GM19025 (cell line): ENCODE measurements around the gene STX4.
"Not testable (repeated sequence)": the region's sequence is repeated elsewhere in the genome, so short reads cannot be mapped to it uniquely, and the experiment has no call there.

Experiments
- ATAC-seq: cut with Tn5 transposase; IDR thresholded peaks from one replicate; pipeline ENCODE4 v1.9.1; 2021; ENCODE audit warnings: mild to moderate bottlenecking, low read depth, moderate library complexity; ENCODE audit not compliant: unreplicated experiment

Gene STX4

GRCh38 chr16:31017756-31018155 lies 15.6 kb upstream of the STX4 start:
- not testable (repeated sequence) for ATAC-seq

- ATAC-seq = no peak
Measured at GRCh38 chr16:31020536-31020935, 12.8 kb upstream of the STX4 start.

- ATAC-seq = no peak
Measured at GRCh38 chr16:31022544-31023251, 10.7 kb upstream of the STX4 start.

GRCh38 chr16:31023252-31023602 lies 10.1 kb upstream of the STX4 start:
- no peak for ATAC-seq

GRCh38 chr16:31023627-31024226 lies 9.6 kb upstream of the STX4 start:
- ATAC-seq = no peak

GRCh38 chr16:31025339-31025738 lies 8.0 kb upstream of the STX4 start:
- ATAC-seq = no peak

- no peak for ATAC-seq
Measured at GRCh38 chr16:31029272-31029671, 4.1 kb upstream of the STX4 start.

GRCh38 chr16:31031276-31031675 lies 2.1 kb upstream of the STX4 start:
- ATAC-seq = no peak

- peak; percentile 35 for ATAC-seq
Measured at GRCh38 chr16:31033709-31034492, 543 bp downstream of the STX4 start.

- no peak for ATAC-seq
Measured at GRCh38 chr16:31036691-31037090, 3.3 kb downstream of the STX4 start.

- ATAC-seq = no peak
Measured at GRCh38 chr16:31038993-31039392, 5.6 kb downstream of the STX4 start.

- ATAC-seq = no peak
Measured at GRCh38 chr16:31042866-31043265, 9.5 kb downstream of the STX4 start.

GRCh38 chr16:31043352-31043751 lies 10.0 kb downstream of the STX4 start:
- ATAC-seq = no peak

- no peak for ATAC-seq
Measured at GRCh38 chr16:31043898-31044481, 10.6 kb downstream of the STX4 start.

GRCh38 chr16:31050280-31051030 lies 17.1 kb downstream of the STX4 start:
- no peak for ATAC-seq

- no peak for ATAC-seq
Measured at GRCh38 chr16:31052114-31052513, 18.8 kb downstream of the STX4 start.

GRCh38 chr16:31055613-31056012 lies 22.3 kb downstream of the STX4 start:
- ATAC-seq = no peak

- ATAC-seq = no peak
Measured at GRCh38 chr16:31061126-31061812, 27.9 kb downstream of the STX4 start.

GRCh38 chr16:31061813-31062440 lies 28.6 kb downstream of the STX4 start:
- no peak for ATAC-seq

GRCh38 chr16:31063495-31063842 lies 30.1 kb downstream of the STX4 start:
- ATAC-seq = no peak
